ENCODE measurements around the gene CDH12. TPM values are rescaled to one million over a fixed set of nuclear protein-coding genes. Genes with fewer than 3 reads are reported as not detected.
"Not testable (repeated sequence)": the region's sequence is repeated elsewhere in the genome, so short reads cannot be mapped to it uniquely, and the experiment has no call there.

The CDH12 gene
- total and polyA plus RNA-seq, 7 donors, result not detected

- no peaks in the 10 kb centered on the region for H3K9me3 ChIP-seq
- H3K27ac ChIP-seq, result no peak overlapping the region
- no peak for DNase-seq
- TF ChIP-seq, protein P1, sequence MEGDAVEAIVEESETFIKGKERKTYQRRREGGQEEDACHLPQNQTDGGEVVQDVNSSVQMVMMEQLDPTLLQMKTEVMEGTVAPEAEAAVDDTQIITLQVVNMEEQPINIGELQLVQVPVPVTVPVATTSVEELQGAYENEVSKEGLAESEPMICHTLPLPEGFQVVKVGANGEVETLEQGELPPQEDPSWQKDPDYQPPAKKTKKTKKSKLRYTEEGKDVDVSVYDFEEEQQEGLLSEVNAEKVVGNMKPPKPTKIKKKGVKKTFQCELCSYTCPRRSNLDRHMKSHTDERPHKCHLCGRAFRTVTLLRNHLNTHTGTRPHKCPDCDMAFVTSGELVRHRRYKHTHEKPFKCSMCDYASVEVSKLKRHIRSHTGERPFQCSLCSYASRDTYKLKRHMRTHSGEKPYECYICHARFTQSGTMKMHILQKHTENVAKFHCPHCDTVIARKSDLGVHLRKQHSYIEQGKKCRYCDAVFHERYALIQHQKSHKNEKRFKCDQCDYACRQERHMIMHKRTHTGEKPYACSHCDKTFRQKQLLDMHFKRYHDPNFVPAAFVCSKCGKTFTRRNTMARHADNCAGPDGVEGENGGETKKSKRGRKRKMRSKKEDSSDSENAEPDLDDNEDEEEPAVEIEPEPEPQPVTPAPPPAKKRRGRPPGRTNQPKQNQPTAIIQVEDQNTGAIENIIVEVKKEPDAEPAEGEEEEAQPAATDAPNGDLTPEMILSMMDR (IDR thresholded peaks at IDR 0.05), result no peak
- no peaks in the 10 kb centered on the region for H3K27me3 ChIP-seq (ENCODE audit: insufficient read depth in 3 of 3, low read length in 2 of 3)
- no peak for ATAC-seq
- intact Hi-C loops (cut with DNase I), result no loop called here
- no peak overlapping the region for H3K4me3 ChIP-seq
- 78 to 96% (median 86%) methylated on average over 1 of the region's 1 CpG for WGBS, 3 donors
- no peaks in the 10 kb centered on the region for H3K4me1 ChIP-seq
- no peaks in the 10 kb centered on the region for H3K36me3 ChIP-seq (ENCODE audit: insufficient read depth in 1 of 2, low read depth in 1 of 2)
Measured at GRCh38 chr5:22295832-22296231, 557.3 kb downstream of the CDH12 start.

- TF ChIP-seq, protein P1 (IDR thresholded peaks at IDR 0.05), result no peak
- no peak for ATAC-seq
- H3K36me3 ChIP-seq (ENCODE audit: insufficient read depth in 1 of 2, low read depth in 1 of 2), result no peaks in the 10 kb centered on the region
- H3K4me1 ChIP-seq, result no peaks in the 10 kb centered on the region
- WGBS, 3 donors, result 88 to 93% (median 90%) methylated on average over 3 of the region's 3 CpGs
- H3K27ac ChIP-seq, result no peak overlapping the region
- intact Hi-C loops (cut with DNase I), result no loop called here
- H3K4me3 ChIP-seq, result no peak overlapping the region
- no peaks in the 10 kb centered on the region for H3K27me3 ChIP-seq (ENCODE audit: insufficient read depth in 3 of 3, low read length in 2 of 3)
- H3K9me3 ChIP-seq, result no peaks in the 10 kb centered on the region
- DNase-seq, result no peak
Measured at GRCh38 chr5:22293147-22293546, 560.0 kb downstream of the CDH12 start.

- intact Hi-C loops (cut with DNase I), result no loop called here
- ATAC-seq, result no peak
- TF ChIP-seq, protein P1 (IDR thresholded peaks at IDR 0.05), result no peak
- H3K27me3 ChIP-seq (ENCODE audit: insufficient read depth in 3 of 3, low read length in 2 of 3), result no peaks in the 10 kb centered on the region
- no peak overlapping the region for H3K27ac ChIP-seq
- H3K36me3 ChIP-seq (ENCODE audit: insufficient read depth in 1 of 2, low read depth in 1 of 2), result no peaks in the 10 kb centered on the region
- H3K4me3 ChIP-seq, result no peak overlapping the region
- no peaks in the 10 kb centered on the region for H3K9me3 ChIP-seq
- 49 to 63% (median 57%) methylated on average over 1 of the region's 1 CpG for WGBS, 3 donors
- no peaks in the 10 kb centered on the region for H3K4me1 ChIP-seq
- no peak for DNase-seq
Measured at GRCh38 chr5:22278164-22278563, 575.0 kb downstream of the CDH12 start.

- no peak for ATAC-seq
- H3K4me1 ChIP-seq, result no peaks in the 10 kb centered on the region
- TF ChIP-seq, protein P1 (IDR thresholded peaks at IDR 0.05), result no peak
- intact Hi-C loops (cut with DNase I), result no loop called here
- no peaks in the 10 kb centered on the region for H3K36me3 ChIP-seq (ENCODE audit: insufficient read depth in 1 of 2, low read depth in 1 of 2)
- no peaks in the 10 kb centered on the region for H3K9me3 ChIP-seq
- H3K27ac ChIP-seq, result no peak overlapping the region
- H3K4me3 ChIP-seq, result no peak overlapping the region
- H3K27me3 ChIP-seq (ENCODE audit: insufficient read depth in 3 of 3, low read length in 2 of 3), result no peaks in the 10 kb centered on the region
- DNase-seq, result no peak
- WGBS, 3 donors, result 59 to 70% (median 64%) methylated on average over 4 of the region's 4 CpGs
Measured at GRCh38 chr5:22277006-22277405, 576.1 kb downstream of the CDH12 start.

GRCh38 chr5:22265855-22266254 is 587.3 kb downstream of the CDH12 start:
- H3K4me3 ChIP-seq; DNase-seq; H3K27ac ChIP-seq; H3K4me1 ChIP-seq; ATAC-seq; H3K9me3 ChIP-seq; H3K36me3 ChIP-seq (ENCODE audit: insufficient read depth in 1 of 2, low read depth in 1 of 2); H3K27me3 ChIP-seq (ENCODE audit: insufficient read depth in 3 of 3, low read length in 2 of 3); intact Hi-C loops (cut with DNase I): not testable (repeated sequence)
- WGBS, 3 donors, result 87 to 95% (median 88%) methylated on average over 7 of the region's 7 CpGs

Measured in psoas muscle (tissue), 8 donors.